Activated naive CD8-positive, alpha-beta T cell (primary cell): ENCODE data around the gene MYB.

Source experiments
- H3K27ac Mint-ChIP-seq: one replicate; pipeline ENCODE4 v1.8.0; 2021; ENCODE audit warnings: mixed read lengths
- H3K27me3 Mint-ChIP-seq: one replicate; pipeline ENCODE4 v1.8.0; 2021; ENCODE audit warnings: mixed read lengths
- H3K36me3 Mint-ChIP-seq: one replicate; pipeline ENCODE4 v1.8.0; 2021; ENCODE audit warnings: mixed read lengths
- H3K4me1 Mint-ChIP-seq: one replicate; pipeline ENCODE4 v1.8.0; 2021; ENCODE audit warnings: low read depth, mixed read lengths
- H3K4me3 Mint-ChIP-seq: one replicate; pipeline ENCODE4 v1.8.0; 2021; ENCODE audit warnings: mild to moderate bottlenecking, mixed read lengths
- H3K9me3 Mint-ChIP-seq: one replicate; pipeline ENCODE4 v1.8.0; 2021; ENCODE audit warnings: low read depth, mixed read lengths

Gene MYB

GRCh38 chr6:135257631-135258405, 76.7 kb downstream of the MYB start:
- Mint-ChIP-seq H3K36me3 (no peaks in the 10 kb centered on the region), H3K9me3 (no peaks in the 10 kb centered on the region), H3K4me3 (no peak overlapping the region), H3K27ac (no peak overlapping the region), H3K27me3 (no peaks in the 10 kb centered on the region), H3K4me1 (no peaks in the 10 kb centered on the region)

- Mint-ChIP-seq H3K9me3 (no peaks in the 10 kb centered on the region), H3K27ac (no peak overlapping the region), H3K27me3 (no peaks in the 10 kb centered on the region), H3K4me1 (no peaks in the 10 kb centered on the region), H3K4me3 (no peak overlapping the region), H3K36me3 (no peaks in the 10 kb centered on the region)
These were observed 77.9 kb downstream of the MYB start for GRCh38 chr6:135258970-135259369.

- Mint-ChIP-seq H3K4me3 (no peak overlapping the region), H3K36me3 (no peaks in the 10 kb centered on the region), H3K27me3 (no peaks in the 10 kb centered on the region), H3K4me1 (no peaks in the 10 kb centered on the region), H3K27ac (no peak overlapping the region), H3K9me3 (no peaks in the 10 kb centered on the region)
These were observed 79.5 kb downstream of the MYB start for GRCh38 chr6:135260612-135261011.

- Mint-ChIP-seq H3K27ac (no peak overlapping the region), H3K36me3 (no peaks in the 10 kb centered on the region), H3K4me1 (no peaks in the 10 kb centered on the region), H3K27me3 (no peaks in the 10 kb centered on the region), H3K9me3 (no peaks in the 10 kb centered on the region), H3K4me3 (no peak overlapping the region)
These were observed 81.0 kb downstream of the MYB start for GRCh38 chr6:135261872-135262725.

- Mint-ChIP-seq H3K27ac (no peak overlapping the region), H3K4me1 (no peaks in the 10 kb centered on the region), H3K36me3 (no peaks in the 10 kb centered on the region)
These were observed 84.2 kb downstream of the MYB start for GRCh38 chr6:135265278-135265677.

GRCh38 chr6:135266675-135267074, 85.6 kb downstream of the MYB start:
- Mint-ChIP-seq H3K4me3 (no peak overlapping the region), H3K9me3 (no peaks in the 10 kb centered on the region), H3K27ac (no peak overlapping the region), H3K36me3 (peaks cover 2% of the 10 kb centered on the region), H3K27me3 (no peaks in the 10 kb centered on the region), H3K4me1 (no peaks in the 10 kb centered on the region)

More at GRCh38 chr6:135265278-135265677, 84.2 kb downstream of the MYB start:
- Mint-ChIP-seq H3K4me3 (no peak overlapping the region), H3K27me3 (no peaks in the 10 kb centered on the region), H3K9me3 (no peaks in the 10 kb centered on the region)

GRCh38 chr6:135267085-135267484, 86.0 kb downstream of the MYB start:
- H3K4me3 Mint-ChIP-seq = no peak overlapping the region
- no peak overlapping the region for H3K27ac Mint-ChIP-seq
- no peaks in the 10 kb centered on the region for H3K27me3 Mint-ChIP-seq
- peaks cover 2% of the 10 kb centered on the region for H3K36me3 Mint-ChIP-seq
- no peaks in the 10 kb centered on the region for H3K4me1 Mint-ChIP-seq
- no peaks in the 10 kb centered on the region for H3K9me3 Mint-ChIP-seq

- Mint-ChIP-seq H3K36me3 (peaks cover 2% of the 10 kb centered on the region), H3K27me3 (no peaks in the 10 kb centered on the region), H3K4me3 (no peak overlapping the region), H3K9me3 (no peaks in the 10 kb centered on the region), H3K4me1 (no peaks in the 10 kb centered on the region), H3K27ac (no peak overlapping the region)
These were observed 87.2 kb downstream of the MYB start for GRCh38 chr6:135268263-135268662.

GRCh38 chr6:135268740-135269139, 87.6 kb downstream of the MYB start:
- peaks cover 2% of the 10 kb centered on the region for H3K36me3 Mint-ChIP-seq
- no peaks in the 10 kb centered on the region for H3K27me3 Mint-ChIP-seq
- H3K27ac Mint-ChIP-seq = no peak overlapping the region
- no peak overlapping the region for H3K4me3 Mint-ChIP-seq
- H3K9me3 Mint-ChIP-seq = no peaks in the 10 kb centered on the region
- H3K4me1 Mint-ChIP-seq = no peaks in the 10 kb centered on the region
